HG03159 (cell line): Measurements from ENCODE around the gene STAP1.
"Not testable (repeated sequence)": the region's sequence is repeated elsewhere in the genome, so short reads cannot be mapped to it uniquely, and the experiment has no call there.

ENCODE experiments used
- ATAC-seq: cut with Tn5 transposase; IDR thresholded peaks from one replicate; pipeline ENCODE4 v1.9.1; 2021; ENCODE audit warnings: mild to moderate bottlenecking, moderate library complexity; ENCODE audit not compliant: unreplicated experiment

Gene STAP1

GRCh38 chr4:67614186-67614585 lies 55.7 kb downstream of the STAP1 start:
- no peak for ATAC-seq

- no peak for ATAC-seq
These were observed 56.6 kb downstream of the STAP1 start for GRCh38 chr4:67615119-67615518.

GRCh38 chr4:67616478-67616877 lies 58.0 kb downstream of the STAP1 start:
- no peak for ATAC-seq

DNA sequence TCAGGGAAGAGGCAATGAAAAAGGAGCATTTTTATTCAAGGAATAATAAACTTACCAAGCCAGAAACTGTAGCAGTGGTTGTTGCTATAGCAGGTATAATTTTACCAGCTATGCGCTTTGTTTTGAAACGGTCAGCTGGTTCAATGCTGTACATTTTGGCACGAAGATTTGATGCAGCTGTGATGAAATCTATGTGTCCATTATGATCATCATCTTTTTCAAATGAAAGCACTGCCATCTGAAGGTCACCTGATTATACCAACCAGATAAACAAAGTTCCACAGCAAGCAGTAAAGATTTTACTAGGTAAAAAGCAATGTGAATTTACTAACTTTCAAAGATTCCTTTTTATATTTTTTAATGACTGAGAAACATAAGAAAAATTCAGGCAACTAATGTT lies 66.4 kb downstream of the STAP1 start:
- ATAC-seq: no peak

GRCh38 chr4:67632492-67632891 lies 74.0 kb downstream of the STAP1 start:
- no peak for ATAC-seq

DNA sequence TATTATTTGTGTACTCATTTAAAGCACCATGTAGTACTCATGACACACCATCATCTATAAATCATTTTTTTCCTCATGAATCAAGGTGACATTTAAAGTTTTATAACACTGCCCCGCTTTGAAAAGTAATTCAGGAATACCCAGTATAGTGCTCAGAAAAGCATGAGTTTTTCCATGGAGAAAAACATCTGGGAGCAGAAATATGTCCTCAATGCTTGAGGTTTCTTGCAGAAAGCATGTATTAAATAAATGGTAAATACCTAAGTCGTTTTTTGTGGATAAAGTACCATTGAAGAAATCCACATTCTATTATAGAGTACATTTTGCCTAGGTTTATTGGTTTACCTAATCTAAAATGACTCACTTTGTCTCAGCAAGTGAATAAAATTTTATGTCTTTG lies 76.2 kb downstream of the STAP1 start:
- no peak for ATAC-seq

DNA sequence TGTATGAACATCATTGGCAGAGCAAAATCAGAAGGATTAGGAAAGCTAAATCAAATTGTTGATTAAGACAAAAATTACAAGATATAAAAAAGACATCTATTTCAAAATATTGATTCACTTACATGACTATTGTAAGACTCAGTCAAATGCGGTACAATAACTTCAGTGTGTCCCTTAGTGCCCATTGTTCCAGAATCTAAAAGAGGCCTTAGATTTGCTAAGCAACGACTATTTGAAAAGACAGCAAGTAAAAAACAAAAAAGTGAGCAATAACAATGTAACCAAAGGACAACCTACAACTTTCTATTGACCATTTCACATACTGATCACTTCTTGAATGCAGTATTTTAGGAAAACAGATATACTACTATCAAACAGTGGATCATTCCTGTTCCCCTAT lies 76.8 kb downstream of the STAP1 start:
- no peak for ATAC-seq

- ATAC-seq: not testable (repeated sequence)
These were observed 78.5 kb downstream of the STAP1 start for GRCh38 chr4:67636978-67637377.

DNA sequence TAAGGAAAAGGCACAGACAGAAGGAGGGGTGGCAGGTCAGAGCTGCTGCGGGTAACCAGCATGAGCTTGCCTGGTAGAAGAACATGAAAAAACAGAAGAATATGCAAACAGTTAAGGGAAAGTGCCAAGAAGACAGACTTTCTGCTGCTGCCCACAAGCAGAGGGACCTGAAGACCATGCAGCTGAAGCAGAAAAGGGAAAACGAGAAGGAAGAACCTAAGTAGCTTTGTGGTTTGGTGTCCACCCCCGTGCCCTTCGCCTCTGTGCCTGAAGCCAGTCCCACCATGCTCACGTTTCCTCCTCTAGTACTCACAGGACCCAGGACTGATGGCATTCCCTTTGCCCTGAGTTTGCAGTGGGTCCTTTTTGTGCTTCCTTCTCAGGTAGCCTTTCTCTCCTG lies 79.6 kb downstream of the STAP1 start:
- no peak for ATAC-seq

- ATAC-seq: no peak
These were observed 93.0 kb downstream of the STAP1 start for GRCh38 chr4:67651536-67651935.
